Kidney (tissue), 14 donors: ENCODE results near the gene CORO2B. TPM values are rescaled to one million over a fixed set of nuclear protein-coding genes. Genes with fewer than 3 reads are reported as not detected.

Experiments used
- DNase-seq, 5 donors: peaks; one replicate each; pipeline ENCODE4 v3.0.0-alpha.2; 2013 to 2020
- FAIRE-seq: peaks from 2 replicates; lab custom pipeline; 2012; peaks lifted over from hg19 to GRCh38; lab: Jason Lieb, UNC
- H3K27ac ChIP-seq, 2 donors: one replicate each; pipeline ENCODE4 v1.7.0; 2013; ENCODE audit warnings: low read depth in 2 of 2, low read length in 2 of 2, inconsistent platforms in 1 of 2
- H3K27me3 ChIP-seq: one replicate; pipeline ENCODE4 v1.7.1; 2013; ENCODE audit warnings: low read length, inconsistent platforms; ENCODE audit not compliant: control insufficient read depth, insufficient read depth
- H3K36me3 ChIP-seq, 3 donors: one replicate each; pipeline versions ENCODE4 v1.7.0 to v1.7.1; 2013; ENCODE audit warnings: low read length in 3 of 3, control low read depth in 1 of 3, inconsistent platforms in 1 of 3; ENCODE audit not compliant: insufficient read depth in 3 of 3, control insufficient read depth in 2 of 3
- H3K4me1 ChIP-seq, 3 donors: one replicate each; pipeline versions ENCODE4 v1.7.0 to v1.7.1; 2013; ENCODE audit warnings: low read length in 3 of 3, inconsistent platforms in 1 of 3, low read depth in 1 of 3; ENCODE audit not compliant: control insufficient read depth in 2 of 3, insufficient read depth in 2 of 3
- H3K4me3 ChIP-seq, 3 donors: one replicate each; pipeline versions ENCODE4 v1.7.0 to v1.8.1; 2013; ENCODE audit warnings: low read length in 3 of 3, control low read depth in 1 of 3, inconsistent platforms in 1 of 3
- H3K9ac ChIP-seq, 3 donors: one replicate each; pipeline versions ENCODE4 v1.7.0 to v1.7.1; 2013; ENCODE audit warnings: low read length in 3 of 3, control low read depth in 1 of 3, inconsistent platforms in 1 of 3
- H3K9me3 ChIP-seq, 3 donors: one replicate each; pipeline versions ENCODE4 v1.7.0 to v1.7.1; 2013; ENCODE audit warnings: low read length in 3 of 3, control low read depth in 1 of 3, inconsistent platforms in 1 of 3; ENCODE audit not compliant: control insufficient read depth in 2 of 3, insufficient read depth in 1 of 3
- intact Hi-C: fragments of 100-400 bp; cut with DNase I; formaldehyde crosslinking; loops from one replicate; pipeline ENCODE4 v1.11.1; 2022
- polyA plus RNA-seq: library from polyadenylated mRNA; stranded (reverse); fragments of 350-450 nt; fragmentation: Illumina TruSeq; extraction: RNeasy Lipid Tissue Mini Kit (QIAGEN cat#74804); gene quantifications from one replicate; pipeline ENCODE4 v1.2.3, GENCODE V29; 2014; ENCODE audit warnings: low read depth, low replicate concordance; ENCODE audit not compliant: insufficient read depth
- total RNA-seq: library from RNA; stranded (reverse); fragmentation: NEBNext Ultra II Directional; extraction: Animal tissue kit (Norgen Biotek cat#: 25700); gene quantifications from one replicate; pipeline ENCODE4 v1.2.1, GENCODE V29; 2021
- TF ChIP-seq, protein P1 (sequence below): IDR thresholded peaks from 3 replicates; pipeline ENCODE4 v1.5.1; 2012; ENCODE audit warnings: mild to moderate bottlenecking, moderate library complexity, borderline replicate concordance; ENCODE audit not compliant: insufficient read depth; ENCODE audit errors: extremely low read depth
- donor health status: control.
- donor health status: control.
- donor health status: control.
- donor health status: control.
- donor health status: control.
- donor health status: DM: yes; HTN: yes; CAD: no.
- donor health status: Normal renal cell carcinoma (clear cell type).

Gene CORO2B
- total and polyA plus RNA-seq, 2 donors from 2014 or later = 7.9 to 9.0 TPM

DNA sequence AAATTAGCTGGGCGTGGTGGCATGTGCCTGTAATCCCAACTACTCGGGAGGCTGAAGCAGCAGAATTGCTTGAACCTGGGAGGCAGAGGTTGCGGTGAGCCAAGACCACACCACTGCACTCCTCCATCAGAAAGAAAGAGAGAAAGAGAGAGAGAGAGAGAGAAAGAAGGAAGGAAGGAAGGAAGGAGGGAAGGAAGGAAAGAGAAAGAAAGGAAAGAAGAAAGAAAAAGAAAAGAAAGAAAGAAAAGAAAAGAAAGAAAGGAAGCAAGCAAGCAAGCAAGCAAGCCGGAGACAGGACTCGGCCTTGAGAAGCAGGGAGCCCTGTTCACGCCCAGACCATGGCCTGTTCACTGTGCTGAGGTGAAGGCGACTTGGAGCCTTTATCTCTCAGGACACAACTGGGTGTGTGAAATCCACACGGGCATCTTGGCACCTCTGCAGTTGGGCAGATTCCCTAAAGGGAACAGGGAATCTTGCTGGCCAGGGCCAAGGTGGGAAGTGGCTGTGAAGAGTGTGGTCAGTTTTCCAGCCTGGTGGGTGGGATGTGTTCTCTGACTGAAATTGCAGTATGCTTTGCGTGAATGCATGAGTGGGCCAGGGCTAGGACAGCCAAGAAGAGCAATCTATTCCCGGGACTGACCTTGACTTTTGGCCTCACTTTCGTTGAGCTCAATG lies 90.3 kb downstream of the CORO2B start:
- Histone ChIP-seq H3K9me3 (no peaks in the 10 kb centered on the region), H3K36me3 (no peaks in the 10 kb centered on the region), H3K27ac (no peak overlapping the region), H3K27me3 (no peaks in the 10 kb centered on the region), H3K9ac (no peak overlapping the region), H3K4me3 (no peak overlapping the region), H3K4me1 (no peaks in the 10 kb centered on the region)
- intact Hi-C loops = no loop called here
- no peak for FAIRE-seq
- TF ChIP-seq, protein P1, sequence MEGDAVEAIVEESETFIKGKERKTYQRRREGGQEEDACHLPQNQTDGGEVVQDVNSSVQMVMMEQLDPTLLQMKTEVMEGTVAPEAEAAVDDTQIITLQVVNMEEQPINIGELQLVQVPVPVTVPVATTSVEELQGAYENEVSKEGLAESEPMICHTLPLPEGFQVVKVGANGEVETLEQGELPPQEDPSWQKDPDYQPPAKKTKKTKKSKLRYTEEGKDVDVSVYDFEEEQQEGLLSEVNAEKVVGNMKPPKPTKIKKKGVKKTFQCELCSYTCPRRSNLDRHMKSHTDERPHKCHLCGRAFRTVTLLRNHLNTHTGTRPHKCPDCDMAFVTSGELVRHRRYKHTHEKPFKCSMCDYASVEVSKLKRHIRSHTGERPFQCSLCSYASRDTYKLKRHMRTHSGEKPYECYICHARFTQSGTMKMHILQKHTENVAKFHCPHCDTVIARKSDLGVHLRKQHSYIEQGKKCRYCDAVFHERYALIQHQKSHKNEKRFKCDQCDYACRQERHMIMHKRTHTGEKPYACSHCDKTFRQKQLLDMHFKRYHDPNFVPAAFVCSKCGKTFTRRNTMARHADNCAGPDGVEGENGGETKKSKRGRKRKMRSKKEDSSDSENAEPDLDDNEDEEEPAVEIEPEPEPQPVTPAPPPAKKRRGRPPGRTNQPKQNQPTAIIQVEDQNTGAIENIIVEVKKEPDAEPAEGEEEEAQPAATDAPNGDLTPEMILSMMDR = no peak
- DNase-seq = peak in 2 of 5 donors; percentile 10 to 19

DNA sequence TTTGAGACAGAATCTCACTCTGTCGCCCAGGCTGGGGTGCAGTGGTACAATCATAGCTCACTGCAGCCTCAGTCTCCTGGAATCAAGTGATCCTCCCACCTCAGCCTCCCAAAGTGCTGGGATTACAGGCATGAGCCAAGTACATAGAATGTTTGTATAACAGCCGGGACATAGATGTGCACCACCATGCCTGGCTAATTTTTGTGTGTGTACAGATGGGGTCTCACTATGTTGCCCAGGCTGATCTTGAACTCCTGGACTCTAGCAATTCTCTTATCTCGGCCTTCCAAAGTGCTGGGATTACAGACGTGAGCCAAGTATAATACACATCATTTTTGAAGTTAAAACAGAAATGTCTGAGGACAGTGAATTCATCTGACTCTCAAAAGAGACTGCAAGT lies 93.5 kb downstream of the CORO2B start:
- Histone ChIP-seq H3K27me3 (no peaks in the 10 kb centered on the region), H3K27ac (no peak overlapping the region), H3K4me1 (peaks cover 0 to 9% (median 5%) of the 10 kb centered on the region in 3 donors), H3K9me3 (no peaks in the 10 kb centered on the region), H3K36me3 (no peaks in the 10 kb centered on the region), H3K9ac (no peak overlapping the region), H3K4me3 (no peak overlapping the region)
- intact Hi-C loops = loop anchor here (10.0 kb wide), 1 partner anchor 367 kb away; no protein-coding TSS in a partner anchor
- TF ChIP-seq, protein P1 = no peak
- DNase-seq (peak in 1 of 5 donors; percentile 5), FAIRE-seq (no peak)

DNA sequence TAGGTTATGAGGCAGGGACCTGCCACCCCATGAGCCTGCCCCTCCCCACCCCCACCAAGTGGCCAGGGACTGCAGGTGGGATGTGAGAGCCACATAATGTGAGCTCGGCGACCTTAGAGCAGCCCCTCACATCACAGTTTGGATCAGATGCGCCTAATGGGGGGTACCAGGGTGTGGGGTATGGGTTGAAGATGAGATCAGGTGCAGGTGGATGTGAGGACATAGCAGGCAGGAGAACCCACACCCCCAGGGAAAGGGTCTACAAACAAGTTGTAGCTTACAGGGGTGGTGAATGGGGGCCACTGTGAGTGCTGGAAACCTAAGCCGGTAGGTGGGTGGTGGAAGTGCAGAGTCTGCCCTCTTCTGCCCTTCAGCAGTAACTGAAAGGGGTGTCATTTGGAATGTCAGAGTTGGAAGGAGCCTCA lies 94.0 kb downstream of the CORO2B start:
- no peaks in the 10 kb centered on the region for H3K36me3 ChIP-seq
- FAIRE-seq = no peak
- H3K27ac ChIP-seq = no peak overlapping the region
- H3K4me3 ChIP-seq = no peak overlapping the region
- TF ChIP-seq, protein P1 = no peak
- peaks cover 0 to 9% (median 5%) of the 10 kb centered on the region in 3 donors for H3K4me1 ChIP-seq
- intact Hi-C loops = loop anchor here (10.0 kb wide), 1 partner anchor 368 kb away; no protein-coding TSS in a partner anchor
- H3K27me3 ChIP-seq = no peaks in the 10 kb centered on the region
- peak in 2 of 5 donors; percentile 18 to 36 for DNase-seq
- H3K9me3 ChIP-seq = no peaks in the 10 kb centered on the region
- no peak overlapping the region for H3K9ac ChIP-seq
